Kidney epithelial cell (primary cell): Measurements from ENCODE around the gene SGSM2. TPM values are rescaled to one million over a fixed set of nuclear protein-coding genes. Genes with fewer than 3 reads are reported as not detected.

ENCODE experiments used
- DNase-seq: peaks from one replicate; pipeline ENCODE4 v3.0.0-alpha.2; 2010; ENCODE audit warnings: low read depth
- H3K27me3 ChIP-seq: 2 replicates; pipeline ENCODE4 v1.6.0; 2011; ENCODE audit warnings: low read length; ENCODE audit not compliant: control insufficient read depth, insufficient read depth
- H3K36me3 ChIP-seq: 2 replicates; pipeline ENCODE4 v1.5.1; 2011; ENCODE audit warnings: low read length; ENCODE audit not compliant: control insufficient read depth, insufficient read depth
- H3K4me3 ChIP-seq: 2 replicates; pipeline ENCODE4 v1.5.1; 2011; ENCODE audit warnings: low read depth, mild to moderate bottlenecking, control low read depth, low read length
- CTCF ChIP-seq: IDR thresholded peaks from 2 replicates; pipeline ENCODE4 v1.5.1; 2011; ENCODE audit warnings: mild to moderate bottlenecking, moderate library complexity, low read length, control low read depth, inconsistent platforms; ENCODE audit not compliant: insufficient read depth, poor library complexity, severe bottlenecking
- total RNA-seq: library from RNA; depleted of rRNA; stranded (reverse); fragments of >200 nt; gene quantifications from 2 replicates; pipeline ENCODE4 v1.2.3, GENCODE V29; 2015

Gene SGSM2
- total RNA-seq, 1 donor from 2014 or later = 24.7 TPM

GRCh38 chr17:2323629-2324314 is 13.5 kb upstream of the SGSM2 start:
- H3K27me3 ChIP-seq = no peaks in the 10 kb centered on the region
- H3K36me3 ChIP-seq = peaks cover 5% of the 10 kb centered on the region
- no peak overlapping the region for H3K4me3 ChIP-seq
- no peak for TF ChIP-seq CTCF
- no peak for DNase-seq

GRCh38 chr17:2331303-2331702 is 6.0 kb upstream of the SGSM2 start:
- no peak for TF ChIP-seq CTCF
- DNase-seq = no peak
- Histone ChIP-seq H3K36me3 (peaks cover 5% of the 10 kb centered on the region), H3K4me3 (no peak overlapping the region), H3K27me3 (no peaks in the 10 kb centered on the region)

GRCh38 chr17:2335726-2336214 is 1.5 kb upstream of the SGSM2 start:
- H3K36me3 ChIP-seq = peaks cover 3% of the 10 kb centered on the region
- H3K4me3 ChIP-seq = peak overlapping the region; percentile 84
- TF ChIP-seq CTCF = no peak
- H3K27me3 ChIP-seq = no peaks in the 10 kb centered on the region
- no peak for DNase-seq

- Histone ChIP-seq H3K27me3 (no peaks in the 10 kb centered on the region), H3K36me3 (peaks cover 1% of the 10 kb centered on the region), H3K4me3 (peak within 1 kb of the TSS; percentile 84)
- peak; percentile 56 for DNase-seq
- peak; percentile 26 for TF ChIP-seq CTCF
These were observed 968 bp upstream of the SGSM2 start, which contains the start of gene TSR1 for GRCh38 chr17:2336215-2336851. Gene TSR1, minus strand, starts transcription at chr17:2336457. Its CDS starts 30 bp downstream, at chr17:2336427.

- Histone ChIP-seq H3K27me3 (no peaks in the 10 kb centered on the region), H3K4me3 (peak overlapping the region; percentile 84), H3K36me3 (peaks cover 1% of the 10 kb centered on the region)
- no peak for TF ChIP-seq CTCF
- DNase-seq = no peak
These were observed 428 bp downstream of the SGSM2 start for GRCh38 chr17:2337544-2338314.
